PC-3 (cell line): ENCODE results near the gene PLA2G15. TPM values are rescaled to one million over a fixed set of nuclear protein-coding genes. Genes with fewer than 3 reads are reported as not detected.

Experiments used
- ATAC-seq: fragments of 200-7000 bp; cut with Tn5 transposase; 2 replicates; pipeline ENCODE4 v1.9.1; 2020; ENCODE audit warnings: mild to moderate bottlenecking, moderate library complexity
- BruUV-seq: library from RNA; stranded (reverse); fragments of 400-500 nt; replicated peaks from 2 replicates; lab custom pipeline; 2021; lab: Mats Ljungman, UMichigan
- CTCF ChIA-PET: fragments of 300-600 bp; sonication (Branson Sonifier 250); formaldehyde crosslinking; loops from one replicate; lab custom pipeline; 2022; ENCODE audit warnings: antibody characterized with exemption; lab: Charles Lee
- POLR2A ChIA-PET: fragments of 300-600 bp; sonication (Branson Sonifier 250); formaldehyde crosslinking; loops from one replicate; lab custom pipeline; 2022; ENCODE audit warnings: antibody characterized with exemption; ENCODE audit not compliant: unreplicated experiment; lab: Charles Lee
- DNase-seq: peaks from one replicate; pipeline ENCODE4 v3.0.0-alpha.2; 2015
- H2AFZ ChIP-seq: fragments of 300-600 bp; sonication (generic); 2 replicates; pipeline ENCODE4 v1.6.0; 2016; ENCODE audit warnings: antibody characterized with exemption, low read length
- H3F3A ChIP-seq: fragments of 300-600 bp; sonication (generic); one replicate; pipeline ENCODE4 v1.6.0; 2017; ENCODE audit warnings: antibody characterized with exemption, low read length, control low read depth, mild to moderate bottlenecking; ENCODE audit not compliant: unreplicated experiment
- H3K27ac ChIP-seq: fragments of 300-600 bp; sonication (generic); 2 replicates; pipeline ENCODE4 v1.5.1; 2016; ENCODE audit warnings: mild to moderate bottlenecking, low read length
- H3K27me3 ChIP-seq: fragments of 300-600 bp; sonication (generic); 2 replicates; pipeline ENCODE4 v1.6.1; 2016; ENCODE audit warnings: low read length, mixed read lengths
- H3K36me3 ChIP-seq: fragments of 300-600 bp; sonication (generic); 2 replicates; pipeline ENCODE4 v1.6.1; 2016; ENCODE audit warnings: low read depth, mixed run types, low read length, mixed read lengths
- H3K4me1 ChIP-seq: fragments of 300-600 bp; sonication (generic); 2 replicates; pipeline ENCODE4 v1.5.1; 2016; ENCODE audit warnings: low read length; ENCODE audit not compliant: insufficient read depth
- H3K4me2 ChIP-seq: fragments of 300-600 bp; sonication (generic); 2 replicates; pipeline ENCODE4 v1.6.0; 2016; ENCODE audit warnings: low read length
- H3K4me3 ChIP-seq: fragments of 300-600 bp; sonication (generic); 2 replicates; pipeline ENCODE4 v1.5.1; 2016; ENCODE audit warnings: mild to moderate bottlenecking, low read length, mixed read lengths
- H3K79me2 ChIP-seq: fragments of 300-600 bp; sonication (generic); 2 replicates; pipeline ENCODE4 v1.6.1; 2017; ENCODE audit warnings: low read length, mixed read lengths
- H3K9ac ChIP-seq: fragments of 300-600 bp; sonication (generic); 2 replicates; pipeline ENCODE4 v1.6.0; 2016; ENCODE audit warnings: mild to moderate bottlenecking, low read length
- H3K9me2 ChIP-seq: fragments of 300-600 bp; sonication (generic); replicated peaks from 2 replicates; pipeline ENCODE4 v1.6.1; 2016; ENCODE audit warnings: mixed run types, low read length, mixed read lengths
- H3K9me3 ChIP-seq: fragments of 300-600 bp; sonication (generic); 2 replicates; pipeline ENCODE4 v1.6.1; 2016; ENCODE audit warnings: low read length, mixed read lengths
- H4K20me1 ChIP-seq: fragments of 300-600 bp; sonication (generic); 2 replicates; pipeline ENCODE4 v1.6.1; 2016; ENCODE audit warnings: low read length, mixed read lengths
- EZH2 ChIP-seq: fragments of 300-600 bp; sonication (generic); IDR thresholded peaks from one replicate; pipeline ENCODE4 v1.6.1; 2017; ENCODE audit warnings: antibody characterized with exemption, mild to moderate bottlenecking, low read length; ENCODE audit not compliant: unreplicated experiment
- EZH2phosphoT487 ChIP-seq: fragments of 300-600 bp; sonication (generic); IDR thresholded peaks from 2 replicates; pipeline ENCODE4 v1.6.1; 2018; ENCODE audit warnings: mild to moderate bottlenecking, antibody characterized with exemption, low read length, borderline replicate concordance
- intact Hi-C: fragments of 100-400 bp; cut with micrococcal nuclease; formaldehyde crosslinking; loops from 2 replicates; pipeline ENCODE4 v1.9.0; 2023
- total RNA-seq: library from RNA; depleted of rRNA; stranded (reverse); fragments of >200 nt; gene quantifications from 2 replicates; pipeline ENCODE4 v1.2.3, GENCODE V29; 2014
- TF ChIP-seq, protein P1 (sequence below): fragments of 300-600 bp; sonication (generic); conservative IDR thresholded peaks from 2 replicates; pipeline ENCODE4 v1.5.1; 2017; ENCODE audit warnings: antibody characterized with exemption, low read depth, mild to moderate bottlenecking, low read length

PLA2G15 gene
- total RNA-seq, 1 experiment from 2014 or later, result 16.4 TPM

DNA sequence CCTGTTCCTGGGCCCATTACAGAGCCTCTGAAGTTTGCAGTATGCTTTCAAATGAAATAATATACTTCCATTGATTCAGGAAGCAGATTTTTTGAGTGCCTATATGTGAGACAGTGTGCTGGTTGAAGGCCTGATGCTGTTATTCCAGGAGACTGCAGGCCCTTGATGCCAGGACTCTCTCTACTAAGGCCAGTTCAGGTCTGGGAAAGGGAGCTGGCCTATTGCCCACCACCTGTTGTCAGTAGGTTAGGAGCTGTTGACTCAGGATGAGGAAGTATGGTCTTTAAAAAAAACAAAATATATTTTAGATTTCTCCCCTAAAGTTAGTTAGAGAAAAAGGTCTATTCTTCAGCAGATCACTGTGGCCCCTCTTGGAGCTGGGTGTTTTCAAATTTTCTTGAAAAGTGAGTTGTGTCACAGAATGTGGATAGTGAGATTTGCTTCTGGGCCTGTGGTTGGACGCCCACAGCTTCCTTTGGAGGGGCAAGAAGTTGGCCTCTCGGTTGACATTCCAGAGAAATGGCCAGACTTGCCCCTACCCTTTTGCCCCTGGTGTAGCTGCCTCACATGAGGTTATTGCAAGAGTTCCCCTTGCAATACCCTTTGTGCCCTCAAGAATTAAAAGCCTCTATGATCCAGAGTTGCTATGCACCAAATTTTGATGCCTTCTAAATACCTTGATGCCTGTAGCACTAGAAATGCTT is 17.2 kb upstream of the PLA2G15 start:
- no peaks in the 10 kb centered on the region for H3K27me3 ChIP-seq
- H3K4me2 ChIP-seq, result no peak overlapping the region
- no peaks in the 10 kb centered on the region for H3K4me1 ChIP-seq
- no peaks in the 10 kb centered on the region for H3K9me3 ChIP-seq
- no peak for DNase-seq
- H3K79me2 ChIP-seq, result peaks cover 19% of the 10 kb centered on the region
- TF ChIP-seq, protein P1, sequence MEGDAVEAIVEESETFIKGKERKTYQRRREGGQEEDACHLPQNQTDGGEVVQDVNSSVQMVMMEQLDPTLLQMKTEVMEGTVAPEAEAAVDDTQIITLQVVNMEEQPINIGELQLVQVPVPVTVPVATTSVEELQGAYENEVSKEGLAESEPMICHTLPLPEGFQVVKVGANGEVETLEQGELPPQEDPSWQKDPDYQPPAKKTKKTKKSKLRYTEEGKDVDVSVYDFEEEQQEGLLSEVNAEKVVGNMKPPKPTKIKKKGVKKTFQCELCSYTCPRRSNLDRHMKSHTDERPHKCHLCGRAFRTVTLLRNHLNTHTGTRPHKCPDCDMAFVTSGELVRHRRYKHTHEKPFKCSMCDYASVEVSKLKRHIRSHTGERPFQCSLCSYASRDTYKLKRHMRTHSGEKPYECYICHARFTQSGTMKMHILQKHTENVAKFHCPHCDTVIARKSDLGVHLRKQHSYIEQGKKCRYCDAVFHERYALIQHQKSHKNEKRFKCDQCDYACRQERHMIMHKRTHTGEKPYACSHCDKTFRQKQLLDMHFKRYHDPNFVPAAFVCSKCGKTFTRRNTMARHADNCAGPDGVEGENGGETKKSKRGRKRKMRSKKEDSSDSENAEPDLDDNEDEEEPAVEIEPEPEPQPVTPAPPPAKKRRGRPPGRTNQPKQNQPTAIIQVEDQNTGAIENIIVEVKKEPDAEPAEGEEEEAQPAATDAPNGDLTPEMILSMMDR, result no peak
- TF ChIP-seq EZH2 (no peak), EZH2phosphoT487 (no peak)
- no TSS peak for BruUV-seq
- CTCF ChIA-PET, result interaction anchor here (0.5 to 0.9 kb wide), 2 partner anchors 134 to 221 kb away, joined by 3 read pairs; no protein-coding TSS in a partner anchor
- no peaks in the 10 kb centered on the region for H3K9me2 ChIP-seq
- intact Hi-C loops, result loop anchor here (2.0 kb wide), 2 partner anchors 27 to 133 kb away; no protein-coding TSS in a partner anchor
- 0 out of 2 replicates have a peak, but pooled peaks have one; percentile 27 for ATAC-seq
- H2AFZ ChIP-seq, result no peak overlapping the region
- peaks cover 14% of the 10 kb centered on the region; the same call in 1 of the 2 replicates for H4K20me1 ChIP-seq
- H3K9ac ChIP-seq, result no peak overlapping the region
- no peaks in the 10 kb centered on the region for H3F3A ChIP-seq
- no peak overlapping the region for H3K4me3 ChIP-seq
- H3K36me3 ChIP-seq, result peaks cover 21% of the 10 kb centered on the region
- POLR2A ChIA-PET, result interaction anchor here (0.7 kb wide), 1 partner anchor 10 kb away, joined by 4 read pairs; no protein-coding TSS in a partner anchor
- no peak overlapping the region for H3K27ac ChIP-seq

DNA sequence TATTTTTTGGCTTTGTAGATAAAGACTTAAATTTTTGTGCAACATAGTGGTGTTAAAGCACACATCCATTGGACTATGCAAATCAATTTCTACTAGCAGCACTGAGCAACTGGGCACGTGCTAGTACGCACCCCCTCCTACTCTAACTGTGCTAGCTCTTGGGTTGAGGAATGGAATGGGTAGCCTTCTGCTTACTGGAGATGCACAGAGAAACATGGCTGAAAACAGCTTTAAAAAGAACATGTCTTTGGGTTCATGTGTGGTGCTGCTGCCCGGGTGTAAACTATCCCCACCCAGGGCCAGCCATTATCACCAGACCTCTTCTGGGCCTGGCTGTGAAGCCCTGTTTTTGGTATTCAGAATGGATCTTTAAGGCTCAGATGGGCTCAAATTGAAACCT is 16.5 kb upstream of the PLA2G15 start:
- H3K36me3 ChIP-seq, result peaks cover 27% of the 10 kb centered on the region

DNA sequence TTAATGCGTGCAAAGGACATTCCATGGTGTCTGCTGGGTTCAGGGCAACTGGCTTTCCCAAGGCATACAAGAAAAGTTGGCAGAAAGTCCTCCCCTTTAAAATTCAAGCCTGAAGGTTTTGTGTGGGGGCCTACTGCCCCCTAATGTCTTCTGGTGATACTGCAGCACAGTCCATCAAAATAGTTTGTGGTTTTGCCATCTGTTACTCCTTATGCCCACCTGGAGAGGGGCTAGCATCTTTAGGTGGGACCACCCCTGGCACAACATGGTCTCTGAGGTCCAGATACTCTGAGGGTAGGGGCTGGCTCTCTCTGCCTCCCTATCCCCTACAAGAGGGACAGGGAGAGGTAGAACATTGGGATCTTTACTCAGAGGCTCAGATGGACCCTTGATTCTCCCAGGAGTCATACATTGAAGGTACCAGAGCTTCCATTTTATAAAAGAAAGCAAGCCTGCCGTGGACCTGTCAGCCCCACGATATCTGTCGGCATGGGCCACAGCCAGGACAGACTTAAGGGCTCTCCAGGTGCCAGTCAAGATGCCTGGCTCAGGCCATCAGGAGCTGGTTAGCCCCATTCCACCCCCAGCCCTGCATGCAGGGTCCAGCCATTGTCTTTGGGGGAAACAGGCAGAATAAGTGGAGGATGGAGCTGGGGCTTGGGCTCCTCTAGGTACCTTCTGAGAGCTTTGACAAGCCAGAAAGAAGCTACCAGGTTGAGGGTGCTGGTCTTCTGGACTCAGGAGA is 15.6 kb upstream of the PLA2G15 start:
- Histone ChIP-seq H3K4me3 (no peak overlapping the region), H3K4me1 (peaks cover 13% of the 10 kb centered on the region), H3K27me3 (no peaks in the 10 kb centered on the region), H3K27ac (no peak overlapping the region), H3K9me3 (no peaks in the 10 kb centered on the region), H2AFZ (no peak overlapping the region), H3F3A (no peaks in the 10 kb centered on the region), H3K36me3 (peaks cover 30% of the 10 kb centered on the region), H3K9me2 (no peaks in the 10 kb centered on the region), H3K9ac (no peak overlapping the region), H3K79me2 (peaks cover 34% of the 10 kb centered on the region), H4K20me1 (peaks cover 23% of the 10 kb centered on the region), H3K4me2 (no peak overlapping the region)
- intact Hi-C loops, result loop anchor here (2.0 kb wide), 2 partner anchors 29 to 135 kb away; no protein-coding TSS in a partner anchor
- ChIA-PET POLR2A (no interaction called here), CTCF (no interaction called here)
- TF ChIP-seq, protein P1, result peak; percentile 81
- no peak for TF ChIP-seq EZH2phosphoT487
- TF ChIP-seq EZH2, result no peak
- no TSS peak for BruUV-seq
- peak; percentile 64 for DNase-seq
- no peak for ATAC-seq

More for the DNA sequence above, 16.5 kb upstream of the PLA2G15 start:
- no peak for TF ChIP-seq EZH2
- TF ChIP-seq EZH2phosphoT487, result no peak
- no peaks in the 10 kb centered on the region for H3K27me3 ChIP-seq
- ATAC-seq, result no peak
- no peak overlapping the region for H3K9ac ChIP-seq
- H2AFZ ChIP-seq, result no peak overlapping the region
- no TSS peak for BruUV-seq
- no peak overlapping the region for H3K4me2 ChIP-seq
- CTCF ChIA-PET, result interaction anchor here (0.9 kb wide), 1 partner anchor 135 kb away, joined by 3 read pairs; no protein-coding TSS in a partner anchor
- no peaks in the 10 kb centered on the region for H3K9me3 ChIP-seq
- no peak overlapping the region for H3K4me3 ChIP-seq
- no peaks in the 10 kb centered on the region for H3F3A ChIP-seq
- POLR2A ChIA-PET, result interaction anchor here (0.7 kb wide), 1 partner anchor 9 kb away, joined by 4 read pairs; no protein-coding TSS in a partner anchor
- peaks cover 4% of the 10 kb centered on the region for H3K4me1 ChIP-seq
- no peak overlapping the region for H3K27ac ChIP-seq
- no peaks in the 10 kb centered on the region for H3K9me2 ChIP-seq
- H3K79me2 ChIP-seq, result peaks cover 26% of the 10 kb centered on the region
- DNase-seq, result no peak
- peaks cover 20% of the 10 kb centered on the region for H4K20me1 ChIP-seq
- intact Hi-C loops, result loop anchor here (2.0 kb wide), 2 partner anchors 28 to 134 kb away; no protein-coding TSS in a partner anchor
